Uterus (tissue), 2 donors: ENCODE data around the gene ARFIP2.
A peak's percentile ranks its signal among the peaks of the same experiment; 100 is the strongest.

Experiments used
- POLR2A ChIP-seq, 2 donors: fragments of 450-650 bp; IDR thresholded peaks; one replicate each; pipeline ENCODE4 v1.6.1; 2016; ENCODE audit warnings: antibody characterized with exemption in 2 of 2, mild to moderate bottlenecking in 1 of 2, moderate library complexity in 1 of 2
- TF ChIP-seq, protein P1 (sequence below), 4 experiments: fragments of 200-600 bp in 2 of 4; fragments of 450-650 bp in 2 of 4; sonication (generic) in 2 of 4; IDR thresholded peaks; one replicate each; pipeline ENCODE4 v1.5.1; 2016 to 2019; ENCODE audit warnings: antibody characterized with exemption in 4 of 4, mild to moderate bottlenecking in 2 of 4, moderate library complexity in 1 of 4

DNA sequence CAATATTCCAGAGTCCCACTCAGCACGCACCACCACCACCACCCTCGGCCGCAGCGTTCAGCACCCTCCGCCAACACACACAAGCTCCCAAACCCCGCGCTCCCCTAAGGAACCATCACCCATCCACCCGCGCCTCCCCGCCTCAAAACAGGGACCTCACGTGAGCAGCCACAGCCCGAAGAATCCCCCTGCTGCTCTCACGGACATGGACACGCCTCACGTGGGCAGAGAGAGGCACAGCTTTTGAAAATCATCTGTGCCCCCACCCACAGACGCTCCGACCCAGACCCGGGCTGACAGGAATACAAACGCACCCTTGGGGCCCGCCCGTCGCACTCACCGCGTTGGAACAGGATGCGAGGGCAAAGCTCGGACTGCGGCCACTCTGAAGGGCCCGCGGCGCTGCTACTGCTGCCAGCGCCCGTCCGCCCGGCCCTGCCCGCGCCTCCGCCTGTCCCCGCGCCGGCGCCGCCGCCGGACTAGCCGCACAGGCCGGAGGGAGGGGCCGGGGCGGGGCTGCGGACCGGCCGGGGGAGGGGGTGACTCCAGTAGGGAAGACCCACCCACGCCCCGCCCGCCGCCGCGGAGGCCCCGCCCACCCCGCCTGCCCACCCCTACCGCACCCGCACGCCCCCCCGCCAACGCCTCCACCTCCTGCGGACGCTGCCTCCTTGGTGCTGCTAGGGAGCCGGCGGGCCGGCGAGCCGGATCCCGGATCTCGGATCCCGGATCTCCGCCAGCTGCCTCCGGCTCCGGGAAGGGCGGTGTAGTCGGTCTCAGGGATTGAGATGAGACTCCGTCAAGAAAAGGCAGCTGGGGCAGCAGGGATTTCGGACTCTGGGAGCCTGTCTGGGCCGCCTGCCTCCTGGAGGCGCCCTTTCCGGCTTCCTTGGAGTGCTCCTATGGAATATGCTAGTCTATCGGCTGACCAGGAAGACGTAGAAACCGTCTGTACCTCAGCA, 7.4 kb downstream of the ARFIP2 start, which contains the start of gene TRIM3:
- TF ChIP-seq, protein P1, sequence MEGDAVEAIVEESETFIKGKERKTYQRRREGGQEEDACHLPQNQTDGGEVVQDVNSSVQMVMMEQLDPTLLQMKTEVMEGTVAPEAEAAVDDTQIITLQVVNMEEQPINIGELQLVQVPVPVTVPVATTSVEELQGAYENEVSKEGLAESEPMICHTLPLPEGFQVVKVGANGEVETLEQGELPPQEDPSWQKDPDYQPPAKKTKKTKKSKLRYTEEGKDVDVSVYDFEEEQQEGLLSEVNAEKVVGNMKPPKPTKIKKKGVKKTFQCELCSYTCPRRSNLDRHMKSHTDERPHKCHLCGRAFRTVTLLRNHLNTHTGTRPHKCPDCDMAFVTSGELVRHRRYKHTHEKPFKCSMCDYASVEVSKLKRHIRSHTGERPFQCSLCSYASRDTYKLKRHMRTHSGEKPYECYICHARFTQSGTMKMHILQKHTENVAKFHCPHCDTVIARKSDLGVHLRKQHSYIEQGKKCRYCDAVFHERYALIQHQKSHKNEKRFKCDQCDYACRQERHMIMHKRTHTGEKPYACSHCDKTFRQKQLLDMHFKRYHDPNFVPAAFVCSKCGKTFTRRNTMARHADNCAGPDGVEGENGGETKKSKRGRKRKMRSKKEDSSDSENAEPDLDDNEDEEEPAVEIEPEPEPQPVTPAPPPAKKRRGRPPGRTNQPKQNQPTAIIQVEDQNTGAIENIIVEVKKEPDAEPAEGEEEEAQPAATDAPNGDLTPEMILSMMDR (IDR thresholded peaks at IDR 0.05): peak in 3 of 4 experiments; percentile 12 to 34 (median 18)
- peak; percentile 77 to 87 for TF ChIP-seq POLR2A (IDR thresholded peaks at IDR 0.05)
